Activated B cell treated with CpG ODN at 0.5 μM for 24 hours (primary cell): ENCODE data around the gene PRAF2. TPM values are rescaled to one million over a fixed set of nuclear protein-coding genes. Genes with fewer than 3 reads are reported as not detected.

Experiments used
- ATAC-seq: fragments of 200-7000 bp; cut with Tn5 transposase; one replicate; pipeline ENCODE4 v1.10.0; 2021; ENCODE audit warnings: low read depth, mild to moderate bottlenecking, moderate library complexity
- CTCF ChIA-PET: fragments of 350-600 bp; sonication (Branson Sonifier 250); formaldehyde crosslinking; loops from one replicate; lab custom pipeline; 2021; ENCODE audit warnings: antibody characterized with exemption; lab: Charles Lee
- POLR2A ChIA-PET: fragments of 350-600 bp; sonication (Branson Sonifier 250); formaldehyde crosslinking; loops from one replicate; lab custom pipeline; 2021; ENCODE audit warnings: antibody characterized with exemption; lab: Charles Lee
- DNase-seq: peaks from one replicate; pipeline ENCODE4 v3.0.0; 2022
- H3K27ac Mint-ChIP-seq: one replicate; pipeline ENCODE4 v1.8.0; 2020; ENCODE audit warnings: mixed read lengths
- H3K27me3 Mint-ChIP-seq: one replicate; pipeline ENCODE4 v1.8.0; 2021; ENCODE audit warnings: mixed read lengths
- H3K36me3 Mint-ChIP-seq: one replicate; pipeline ENCODE4 v1.8.0; 2021; ENCODE audit warnings: low read depth, mixed read lengths
- H3K4me1 Mint-ChIP-seq: one replicate; pipeline ENCODE4 v1.8.0; 2021; ENCODE audit warnings: mixed read lengths
- H3K4me3 Mint-ChIP-seq: one replicate; pipeline ENCODE4 v1.8.0; 2020; ENCODE audit warnings: mild to moderate bottlenecking, mixed read lengths
- H3K9me3 Mint-ChIP-seq: one replicate; pipeline ENCODE4 v1.8.0; 2020; ENCODE audit warnings: mixed read lengths
- CTCF ChIP-seq: fragments of 200-600 bp; IDR thresholded peaks from one replicate; pipeline ENCODE4 v1.8.0; 2022; ENCODE audit warnings: antibody characterized with exemption, mild to moderate bottlenecking
- intact Hi-C: fragments of 100-400 bp; cut with micrococcal nuclease; formaldehyde crosslinking; loops from one replicate; pipeline ENCODE4 v1.15.1; 2024
- total RNA-seq: library from RNA; stranded (reverse); gene quantifications from 2 replicates; pipeline ENCODE4 v1.2.3, GENCODE V29; 2022

Gene PRAF2
- total RNA-seq, 1 donor from 2014 or later: 11.6 TPM

GRCh38 chrX:49037883-49038475 is 35.8 kb downstream of the PRAF2 start:
- H3K27ac Mint-ChIP-seq: no peak overlapping the region
- H3K27me3 Mint-ChIP-seq: no peaks in the 10 kb centered on the region
- DNase-seq (no peak), ATAC-seq (no peak)
- ChIA-PET POLR2A (interaction anchor here (0.6 to 1.1 kb wide), 2 partner anchors 38 to 66 kb away, joined by 3 to 5 read pairs; no protein-coding TSS in a partner anchor), CTCF (no interaction called here)
- peaks cover 43% of the 10 kb centered on the region for H3K36me3 Mint-ChIP-seq
- TF ChIP-seq CTCF: no peak
- no peak overlapping the region for H3K4me3 Mint-ChIP-seq
- no peaks in the 10 kb centered on the region for H3K9me3 Mint-ChIP-seq
- intact Hi-C loops: no loop called here
- H3K4me1 Mint-ChIP-seq: peaks cover 36% of the 10 kb centered on the region

- POLR2A ChIA-PET: interaction anchor here (0.6 kb wide), 1 partner anchor 74 kb away, joined by 4 read pairs; no protein-coding TSS in a partner anchor
- H3K27me3 Mint-ChIP-seq: no peaks in the 10 kb centered on the region
- no peak overlapping the region for H3K27ac Mint-ChIP-seq
Observed at GRCh38 chrX:49030283-49030682, 43.5 kb downstream of the PRAF2 start.

GRCh38 chrX:49029876-49030275 is 43.9 kb downstream of the PRAF2 start:
- Mint-ChIP-seq H3K36me3 (peaks cover 46% of the 10 kb centered on the region), H3K9me3 (no peaks in the 10 kb centered on the region), H3K4me1 (peaks cover 9% of the 10 kb centered on the region), H3K4me3 (no peak overlapping the region), H3K27ac (no peak overlapping the region), H3K27me3 (no peaks in the 10 kb centered on the region)
- intact Hi-C loops: no loop called here
- POLR2A ChIA-PET: interaction anchor here (0.6 kb wide), 1 partner anchor 75 kb away, joined by 4 read pairs; no protein-coding TSS in a partner anchor
- DNase-seq (no peak), ATAC-seq (no peak)
- CTCF ChIA-PET: no interaction called here
- no peak for TF ChIP-seq CTCF

More at GRCh38 chrX:49030283-49030682, 43.5 kb downstream of the PRAF2 start:
- intact Hi-C loops: no loop called here
- H3K9me3 Mint-ChIP-seq: no peaks in the 10 kb centered on the region
- no peak for TF ChIP-seq CTCF
- no peak overlapping the region for H3K4me3 Mint-ChIP-seq
- peaks cover 9% of the 10 kb centered on the region for H3K4me1 Mint-ChIP-seq
- no peak for DNase-seq
- CTCF ChIA-PET: no interaction called here
- H3K36me3 Mint-ChIP-seq: peaks cover 46% of the 10 kb centered on the region
- no peak for ATAC-seq

Other genes starting within 250 kb of the PRAF2 start
- not detected in 2 replicates for gene ERAS, start 247.5 kb downstream of the PRAF2 start, total RNA-seq
- gene PCSK1N, start 238.4 kb downstream of the PRAF2 start, total RNA-seq: not detected in 2 replicates
- 47.8 and 52.6 TPM in 2 replicates for gene TIMM17B, start 176.2 kb downstream of the PRAF2 start, total RNA-seq
- gene PQBP1, start 176.1 kb downstream of the PRAF2 start, total RNA-seq: 81.6 and 91.5 TPM in 2 replicates
- gene SLC35A2, start 162.4 kb downstream of the PRAF2 start, total RNA-seq: 17.3 and 18.4 TPM in 2 replicates
- 321 and 351 TPM in 2 replicates for gene PIM2, start 155.0 kb downstream of the PRAF2 start, total RNA-seq
- 76.0 and 78.1 TPM in 2 replicates for gene OTUD5, start 116.4 kb downstream of the PRAF2 start, total RNA-seq
- 0.66 and 1.8 TPM in 2 replicates for gene KCND1, start 102.2 kb downstream of the PRAF2 start, total RNA-seq
- gene GRIPAP1, start 71.7 kb downstream of the PRAF2 start, total RNA-seq: 97.3 and 117 TPM in 2 replicates
- 31.1 and 33.3 TPM in 2 replicates for gene TFE3, start 30.6 kb downstream of the PRAF2 start, total RNA-seq
- 7.9 and 8.9 TPM in 2 replicates for gene CCDC120, start 15.0 kb downstream of the PRAF2 start, total RNA-seq
- gene WDR45, start 5.9 kb upstream of the PRAF2 start, total RNA-seq: 48.8 and 55.8 TPM in 2 replicates
- 18.7 and 19.6 TPM in 2 replicates for gene GPKOW, start 49.7 kb upstream of the PRAF2 start, total RNA-seq
- gene MAGIX, start 88.8 kb upstream of the PRAF2 start, total RNA-seq: 1.2 and 1.5 TPM in 2 replicates
- 97.2 and 111 TPM in 2 replicates for gene PLP2, start 97.9 kb upstream of the PRAF2 start, total RNA-seq
- 11.8 and 13.8 TPM in 2 replicates for gene PRICKLE3, start 112.4 kb upstream of the PRAF2 start, total RNA-seq
- gene SYP, start 126.2 kb upstream of the PRAF2 start, total RNA-seq: 0.82 and 1.6 TPM in 2 replicates
- gene CACNA1F, start 159.3 kb upstream of the PRAF2 start, total RNA-seq: 2.6 and 3.0 TPM in 2 replicates
- 26.8 and 31.3 TPM in 2 replicates for gene CCDC22, start 161.5 kb upstream of the PRAF2 start, total RNA-seq
- gene FOXP3, start 190.7 kb upstream of the PRAF2 start, total RNA-seq: 0.12 and 0.29 TPM in 2 replicates
- gene PPP1R3F, start 195.8 kb upstream of the PRAF2 start, total RNA-seq: 5.9 and 7.4 TPM in 2 replicates
- gene GAGE10, start 229.6 kb upstream of the PRAF2 start, total RNA-seq: not detected in 2 replicates
- not detected in 2 replicates for gene GAGE12J, start 248.0 kb upstream of the PRAF2 start, total RNA-seq